NCI-H446 (cell line): ENCODE data around the gene TXNL4A.

Source experiments
- DNase-seq, 2 experiments: peaks; one replicate each; lab custom pipeline; 2025; lab: John Stamatoyannopoulos, UW

Gene TXNL4A

DNA sequence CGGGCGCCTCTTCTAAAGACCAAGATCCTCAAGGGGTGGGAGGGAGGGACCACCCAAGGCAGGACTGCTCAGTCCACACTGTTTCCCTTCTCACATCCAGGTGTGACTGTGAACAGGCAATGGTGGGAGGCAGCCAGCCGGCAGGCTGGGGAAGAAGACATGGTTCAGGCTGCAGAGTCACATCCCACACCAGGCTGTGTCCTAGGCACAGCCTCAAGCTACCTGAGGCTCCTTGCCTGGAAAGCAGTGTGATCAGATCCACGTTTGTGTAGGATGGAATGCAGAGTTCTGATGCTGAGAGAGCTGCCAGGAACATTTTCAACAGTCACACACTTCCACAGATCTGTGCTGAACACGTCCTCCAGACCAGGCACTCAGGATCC, 53.3 kb downstream of the TXNL4A start:
- DNase-seq, result no peak

GRCh38 chr18:79934311-79935097, 53.9 kb downstream of the TXNL4A start:
- DNase-seq, result no peak

- DNase-seq, result no peak
These were observed 54.6 kb downstream of the TXNL4A start for GRCh38 chr18:79933765-79934164.

- DNase-seq, result no peak
These were observed 55.5 kb downstream of the TXNL4A start for GRCh38 chr18:79932907-79933306.

DNA sequence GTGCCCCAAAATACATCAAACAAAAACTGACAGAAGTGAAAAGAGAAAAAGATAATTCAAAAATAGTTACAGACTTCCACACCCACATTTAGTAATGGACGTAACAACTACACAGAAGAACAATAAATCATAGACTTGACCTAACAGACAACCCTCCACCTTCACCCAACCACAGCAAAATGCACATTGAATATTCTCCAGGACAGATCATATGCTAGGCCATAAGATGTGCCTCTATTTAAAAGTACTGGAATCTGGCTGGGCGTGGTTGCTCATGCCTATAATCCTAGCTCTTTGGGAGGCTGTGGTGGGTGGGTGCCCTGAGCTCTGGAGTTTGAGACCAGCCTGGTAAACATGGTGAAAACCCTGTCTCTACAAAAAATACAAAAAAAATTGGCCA, 56.9 kb downstream of the TXNL4A start:
- no peak for DNase-seq

DNA sequence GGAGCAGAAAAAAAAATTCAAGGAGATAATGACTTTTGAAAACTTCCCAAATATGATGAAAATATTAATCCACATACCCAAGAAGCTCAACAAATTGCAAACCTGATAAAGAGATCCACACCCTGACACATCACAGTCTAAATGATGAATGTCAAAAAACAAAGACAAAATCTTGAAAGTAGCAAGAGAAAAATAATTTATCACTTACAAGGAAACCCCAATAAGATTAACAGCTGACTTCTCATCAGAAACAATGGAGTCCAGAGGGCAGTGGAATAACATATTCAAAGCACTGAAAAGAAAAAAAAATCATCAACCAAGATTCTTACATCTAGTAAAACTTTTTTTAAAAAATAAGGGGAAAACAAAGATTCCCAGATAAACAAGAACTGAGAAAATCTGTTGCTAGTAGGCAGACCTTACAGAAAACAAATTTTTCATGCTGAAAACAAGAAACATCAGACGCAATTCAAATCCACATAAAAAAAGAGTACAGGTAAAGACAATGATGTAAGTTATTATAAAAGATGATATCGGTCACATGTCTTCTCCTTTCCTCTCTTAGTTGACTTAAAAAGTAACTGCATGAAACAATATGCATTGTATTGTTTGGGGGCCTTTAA, 58.2 kb downstream of the TXNL4A start:
- DNase-seq, result no peak

- no peak for DNase-seq
These were observed 59.8 kb downstream of the TXNL4A start for GRCh38 chr18:79928563-79928960.

DNA sequence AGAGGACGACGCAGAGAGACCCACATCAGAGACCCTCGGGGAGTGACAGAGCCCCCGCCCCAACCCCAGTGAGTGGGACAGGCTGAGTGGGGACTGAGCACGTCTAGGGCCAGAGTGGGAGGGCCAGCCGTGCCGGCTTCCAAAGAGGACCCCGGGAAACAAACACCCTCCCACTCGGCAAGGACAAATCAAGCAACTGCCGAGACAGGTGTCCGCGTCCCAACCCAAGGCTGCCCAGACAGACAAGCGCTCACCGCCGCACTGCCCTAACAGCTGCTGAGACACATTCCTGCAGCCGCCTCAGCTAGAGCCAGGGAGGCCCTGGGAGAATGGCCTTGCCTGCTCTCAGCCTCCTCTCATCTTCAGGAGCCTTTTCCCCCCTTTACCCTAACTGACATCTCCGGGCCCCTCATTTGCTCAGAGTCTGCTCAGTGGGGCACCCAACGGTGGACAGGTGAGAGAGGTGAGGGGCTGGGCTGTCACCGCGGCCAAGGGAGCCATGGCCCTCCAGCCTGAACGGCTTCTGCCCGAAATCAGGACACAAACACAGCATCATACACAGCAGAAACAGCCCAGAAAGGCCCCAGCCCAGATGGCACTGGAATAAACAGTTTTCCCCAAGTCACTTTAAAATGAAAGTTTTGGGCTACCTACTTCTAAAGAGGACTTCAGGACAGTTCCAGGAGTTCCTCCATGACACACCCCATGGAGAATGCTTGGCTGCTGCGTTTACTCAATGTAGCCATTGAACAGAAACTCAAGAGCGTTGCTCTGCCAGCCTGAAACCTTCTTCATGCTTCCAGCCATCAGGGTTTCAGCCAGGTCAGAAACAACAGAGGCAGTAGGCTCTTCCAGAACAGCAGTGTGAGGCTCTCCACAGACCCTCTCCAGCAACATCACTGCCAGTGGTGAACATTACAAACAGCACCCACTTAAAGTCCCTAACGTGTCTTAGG, 60.5 kb downstream of the TXNL4A start:
- DNase-seq, result no peak

DNA sequence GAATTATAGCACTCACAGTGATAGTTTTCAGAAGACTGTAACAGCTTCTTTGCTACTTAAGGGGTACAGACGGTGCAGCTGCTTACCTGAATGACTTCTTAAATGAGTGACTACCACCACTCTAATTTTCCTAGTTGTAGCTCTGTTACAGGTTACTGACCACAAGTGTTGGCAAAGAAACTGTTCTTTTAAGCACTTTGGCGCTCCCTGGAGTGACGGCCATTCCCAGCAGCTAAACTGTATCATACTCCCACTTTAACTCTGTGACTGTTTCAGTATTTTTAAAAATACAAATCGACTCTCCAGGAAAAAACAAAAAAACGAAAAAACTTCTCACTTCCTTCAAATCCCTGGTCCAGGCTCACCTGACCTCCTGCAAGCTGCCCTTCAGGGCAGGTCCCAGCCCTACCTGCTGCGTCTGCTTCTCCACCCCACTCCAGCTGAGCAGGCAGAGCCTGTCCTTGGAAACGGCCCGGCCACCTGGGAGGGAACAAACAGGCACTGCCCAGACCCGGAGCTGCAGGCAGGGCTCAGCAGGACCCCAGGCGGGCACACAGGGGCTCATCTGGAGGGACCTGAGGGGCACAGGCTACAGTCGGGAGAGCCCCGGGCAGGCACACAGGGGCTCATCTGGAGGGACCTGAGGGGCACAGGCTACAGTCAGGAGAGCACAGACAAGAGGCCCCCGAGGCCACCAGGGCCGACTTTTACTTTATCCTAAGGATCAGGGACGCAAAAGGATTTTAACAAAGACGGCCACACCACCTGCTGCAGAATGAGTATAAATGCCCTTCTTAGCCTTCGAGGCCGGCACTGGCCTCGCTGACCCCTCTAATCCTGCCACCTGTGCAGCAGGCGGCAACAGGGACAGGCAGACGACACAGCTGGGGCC, 61.4 kb downstream of the TXNL4A start:
- DNase-seq, result no peak

DNA sequence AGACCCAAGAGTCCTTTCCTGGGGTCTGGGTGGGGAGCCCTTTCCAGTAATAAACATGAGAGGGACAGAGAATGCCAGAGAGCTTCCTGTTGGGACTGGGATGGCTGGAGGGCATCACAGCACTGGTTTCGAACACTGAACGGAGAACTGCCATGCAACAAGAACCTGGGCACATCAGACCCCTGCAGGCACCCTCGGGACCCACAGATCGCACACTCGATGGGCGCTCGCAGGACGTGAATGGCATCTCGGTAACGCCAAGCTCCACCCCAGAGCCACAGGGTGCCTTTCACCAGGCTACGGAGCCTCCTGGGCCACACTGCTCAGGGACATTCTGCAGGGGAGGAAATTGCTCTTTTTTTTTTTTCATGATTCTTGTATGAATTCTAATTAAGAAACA, 62.1 kb downstream of the TXNL4A start:
- no peak for DNase-seq

DNA sequence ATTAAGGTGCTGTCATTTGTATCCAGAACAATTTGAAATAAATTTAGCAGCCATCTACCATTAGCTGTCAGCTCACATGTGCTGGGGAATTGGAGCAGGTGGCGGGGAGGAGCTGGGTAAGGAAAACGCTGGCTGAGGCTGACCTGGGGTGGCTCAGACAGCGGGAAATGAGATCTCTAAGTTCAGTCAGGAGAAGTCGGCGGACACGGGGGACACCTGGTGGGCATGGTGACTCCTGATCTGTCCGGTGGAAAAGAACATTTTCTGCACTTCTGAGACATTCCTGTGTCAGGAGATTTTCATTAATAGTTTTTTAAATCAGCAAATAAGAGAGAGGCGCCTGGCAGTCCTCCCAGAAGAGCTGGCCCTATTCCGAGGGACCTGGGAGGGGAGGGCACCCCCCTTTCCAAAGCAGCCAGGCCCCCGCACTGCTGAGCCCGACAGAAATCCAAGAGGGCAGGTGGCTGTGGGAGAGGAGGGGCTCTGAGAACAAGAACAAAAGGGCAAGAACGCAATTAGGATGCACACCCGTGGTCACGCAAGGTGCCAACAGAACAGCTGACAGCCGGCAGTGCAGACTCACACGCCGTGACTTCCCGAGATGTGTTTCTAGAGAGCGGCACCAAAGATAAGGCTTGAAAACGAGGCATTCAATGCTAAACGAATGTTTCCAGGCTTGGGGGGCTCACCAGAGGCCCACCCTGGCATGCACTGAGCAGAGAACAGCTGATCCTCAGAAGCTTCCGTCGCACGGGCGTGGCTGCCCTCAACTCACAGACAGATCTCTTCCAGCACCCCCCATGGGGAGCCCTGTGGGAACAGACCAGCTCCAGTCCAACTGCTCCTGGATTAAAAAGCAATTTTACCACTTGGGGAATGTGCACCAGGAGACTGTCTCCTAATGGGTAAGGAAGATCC, 63.3 kb downstream of the TXNL4A start:
- DNase-seq, result peak; percentile 50 to 70

GRCh38 chr18:79923896-79924585, 64.3 kb downstream of the TXNL4A start:
- no peak for DNase-seq

DNA sequence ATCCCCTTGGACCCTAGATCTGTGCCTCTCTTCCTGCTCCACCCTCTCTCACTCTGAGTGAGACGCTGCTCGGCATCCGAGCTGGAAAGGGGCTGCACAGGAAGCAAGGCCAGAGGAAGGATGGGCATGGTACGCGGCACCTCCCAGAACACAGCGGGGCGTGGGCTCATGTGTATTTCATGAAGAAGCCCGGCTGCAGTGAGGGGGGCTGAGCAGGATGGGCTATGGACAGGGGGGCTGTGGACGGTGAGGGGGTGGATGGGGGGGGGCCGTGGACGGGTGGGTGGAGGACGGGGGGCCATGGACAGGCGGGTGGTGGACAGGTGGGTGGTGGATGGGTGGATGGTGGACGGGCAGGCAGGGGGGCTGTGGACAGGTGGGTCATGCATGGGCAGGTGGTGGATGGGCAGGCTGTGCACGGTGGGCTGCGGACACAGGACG, 65.4 kb downstream of the TXNL4A start:
- no peak for DNase-seq

GRCh38 chr18:79921984-79922965, 66.1 kb downstream of the TXNL4A start:
- no peak for DNase-seq
